AG04450 (cell line): ENCODE results near the gene OOSP2. TPM values are rescaled to one million over a fixed set of nuclear protein-coding genes. Genes with fewer than 3 reads are reported as not detected.

ENCODE experiments used
- CTCF ChIA-PET: fragments of 300-600, 350-600 bp; formaldehyde crosslinking; extraction: SDS; loops from one replicate; lab custom pipeline; 2022; ENCODE audit warnings: antibody characterized with exemption, inconsistent platforms; lab: Charles Lee
- POLR2A ChIA-PET: fragments of 350-600 bp; formaldehyde crosslinking; extraction: SDS; loops from one replicate; lab custom pipeline; 2021; ENCODE audit warnings: antibody characterized with exemption, inconsistent platforms; lab: Yijun Ruan, JAX
- DNase-seq: peaks from one replicate; pipeline ENCODE4 v3.0.0-alpha.2; 2011; ENCODE audit warnings: low read depth, low spot score
- H3K27ac ChIP-seq: one replicate; pipeline ENCODE4 v1.5.1; 2012; ENCODE audit warnings: low read depth, low read length, control low read depth
- H3K27me3 ChIP-seq: one replicate; pipeline ENCODE4 v1.6.0; 2012; ENCODE audit warnings: low read length; ENCODE audit not compliant: control insufficient read depth, insufficient read depth
- H3K4me3 ChIP-seq: 2 replicates; pipeline ENCODE4 v1.5.1; 2011; ENCODE audit warnings: mild to moderate bottlenecking, low read depth, low read length, control low read depth
- H3K9me3 ChIP-seq: 2 replicates; pipeline ENCODE4 v1.5.1; 2012; ENCODE audit warnings: low read length; ENCODE audit not compliant: control insufficient read depth, insufficient read depth
- CTCF ChIP-seq: IDR thresholded peaks from 2 replicates; pipeline ENCODE4 v1.5.1; 2011; ENCODE audit warnings: low read depth, low read length, control low read depth, inconsistent platforms
- polyA plus RNA-seq: library from polyadenylated mRNA; depleted of rRNA; stranded (reverse); fragments of >200 nt; gene quantifications from 2 replicates; pipeline ENCODE4 v1.2.3, GENCODE V29; 2011

Gene OOSP2
- polyA plus RNA-seq, 1 experiment = not detected

DNA sequence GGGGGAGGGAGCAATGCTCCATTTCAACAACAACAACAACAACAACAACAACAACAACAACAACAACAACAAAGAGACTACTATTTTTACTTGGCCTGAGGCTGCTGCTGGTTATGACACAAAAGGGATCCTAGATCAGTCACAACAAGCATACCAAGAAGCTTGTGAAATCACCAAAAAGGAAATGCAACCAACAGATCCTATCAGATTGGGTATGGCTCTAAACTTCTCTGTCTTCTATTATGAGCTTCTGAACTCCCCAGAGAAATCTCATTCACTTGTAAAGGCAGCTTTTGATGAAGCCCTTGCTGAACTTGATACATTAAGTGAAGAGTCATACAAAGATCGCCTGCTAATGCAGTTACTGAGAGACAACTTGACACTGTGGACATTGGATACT, 37.8 kb downstream of the OOSP2 start:
- no peak for DNase-seq

DNA sequence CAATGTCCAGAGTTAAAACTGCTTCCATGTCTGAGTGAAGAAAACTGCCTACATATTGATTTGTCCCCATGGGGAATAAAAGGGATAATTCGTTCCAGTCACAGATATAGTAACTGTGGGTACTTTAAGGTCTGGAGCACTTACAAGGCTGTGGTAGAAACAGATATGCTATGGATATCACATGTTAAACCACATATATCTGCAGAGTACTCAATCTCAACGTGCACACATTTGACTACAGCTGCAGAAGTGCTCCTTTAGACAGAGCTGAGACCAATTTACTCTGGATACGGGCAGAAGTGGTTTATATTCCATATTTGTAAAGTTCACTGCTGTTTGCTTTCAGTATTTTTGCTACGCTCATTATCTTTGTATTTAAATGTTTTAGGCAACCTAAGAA, 38.5 kb downstream of the OOSP2 start:
- TF ChIP-seq CTCF = no peak
- ChIA-PET POLR2A (no interaction called here), CTCF (no interaction called here)
- DNase-seq = no peak
- H3K4me3 ChIP-seq = no peak overlapping the region
- peaks cover 8% of the 10 kb centered on the region for H3K9me3 ChIP-seq
- H3K27ac ChIP-seq = no peak overlapping the region
- H3K27me3 ChIP-seq = no peaks in the 10 kb centered on the region

More for the DNA sequence above, 37.8 kb downstream of the OOSP2 start:
- no peak for TF ChIP-seq CTCF
- ChIA-PET CTCF (no interaction called here), POLR2A (no interaction called here)
- H3K27me3 ChIP-seq = no peaks in the 10 kb centered on the region
- no peak overlapping the region for H3K4me3 ChIP-seq
- H3K9me3 ChIP-seq = peaks cover 14% of the 10 kb centered on the region
- H3K27ac ChIP-seq = no peak overlapping the region

DNA sequence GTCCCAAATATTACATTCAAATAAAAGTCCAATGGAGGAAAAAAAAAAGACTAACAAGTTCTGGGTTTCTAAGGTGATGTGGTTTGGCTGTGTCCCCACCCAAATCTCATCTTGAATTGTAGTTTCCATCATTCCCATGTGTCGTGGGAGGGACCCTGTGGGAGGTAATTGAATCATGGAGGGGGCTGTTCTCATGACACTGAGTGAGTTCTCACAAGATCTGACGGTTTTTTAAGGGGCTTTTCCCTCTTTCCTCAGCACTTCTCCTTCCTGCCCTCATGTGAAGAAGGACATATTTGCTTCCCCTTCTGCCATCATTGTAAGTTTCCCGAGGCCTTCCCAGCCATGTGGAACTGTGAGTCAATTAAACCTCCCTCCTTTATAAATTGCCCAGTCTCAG, 40.3 kb downstream of the OOSP2 start:
- no peak overlapping the region for H3K27ac ChIP-seq
- no peak for DNase-seq
- H3K9me3 ChIP-seq = peaks cover 11% of the 10 kb centered on the region
- ChIA-PET CTCF (no interaction called here), POLR2A (no interaction called here)
- TF ChIP-seq CTCF = no peak
- no peak overlapping the region for H3K4me3 ChIP-seq
- H3K27me3 ChIP-seq = no peaks in the 10 kb centered on the region

- POLR2A ChIA-PET = no interaction called here
- CTCF ChIA-PET = interaction anchor here (0.7 kb wide), 1 partner anchor 18 kb away, joined by 3 read pairs; no protein-coding TSS in a partner anchor
- no peak overlapping the region for H3K4me3 ChIP-seq
- no peak for DNase-seq
- no peak for TF ChIP-seq CTCF
- H3K27ac ChIP-seq = no peak overlapping the region
- H3K9me3 ChIP-seq = peaks cover 6% of the 10 kb centered on the region; the same call in 1 of the 2 replicates
- no peaks in the 10 kb centered on the region for H3K27me3 ChIP-seq
These were observed 44.5 kb downstream of the OOSP2 start for GRCh38 chr11:60084631-60085273.

- no peak overlapping the region for H3K27ac ChIP-seq
- TF ChIP-seq CTCF = no peak
- no peak overlapping the region for H3K4me3 ChIP-seq
- POLR2A ChIA-PET = no interaction called here
- DNase-seq = no peak
- CTCF ChIA-PET = no interaction called here
- H3K9me3 ChIP-seq = peaks cover 6% of the 10 kb centered on the region; the same call in 1 of the 2 replicates
- H3K27me3 ChIP-seq = no peaks in the 10 kb centered on the region
These were observed 45.7 kb downstream of the OOSP2 start for GRCh38 chr11:60085909-60086308.
